HG03025 (cell line): Measurements from ENCODE around the gene DAPK3.
"Not testable (repeated sequence)": the region's sequence is repeated elsewhere in the genome, so short reads cannot be mapped to it uniquely, and the experiment has no call there.

Source experiments
- ATAC-seq: cut with Tn5 transposase; IDR thresholded peaks from one replicate; pipeline ENCODE4 v1.9.1; 2021; ENCODE audit warnings: mild to moderate bottlenecking, moderate library complexity; ENCODE audit not compliant: unreplicated experiment, low FRiP score

DAPK3 gene

GRCh38 chr19:3961007-3961406 is 9.9 kb downstream of the DAPK3 start:
- ATAC-seq, result no peak

GRCh38 chr19:3959766-3960131 is 11.2 kb downstream of the DAPK3 start:
- ATAC-seq, result no peak

- ATAC-seq, result no peak
Measured at GRCh38 chr19:3958836-3959765, 11.8 kb downstream of the DAPK3 start.

DNA sequence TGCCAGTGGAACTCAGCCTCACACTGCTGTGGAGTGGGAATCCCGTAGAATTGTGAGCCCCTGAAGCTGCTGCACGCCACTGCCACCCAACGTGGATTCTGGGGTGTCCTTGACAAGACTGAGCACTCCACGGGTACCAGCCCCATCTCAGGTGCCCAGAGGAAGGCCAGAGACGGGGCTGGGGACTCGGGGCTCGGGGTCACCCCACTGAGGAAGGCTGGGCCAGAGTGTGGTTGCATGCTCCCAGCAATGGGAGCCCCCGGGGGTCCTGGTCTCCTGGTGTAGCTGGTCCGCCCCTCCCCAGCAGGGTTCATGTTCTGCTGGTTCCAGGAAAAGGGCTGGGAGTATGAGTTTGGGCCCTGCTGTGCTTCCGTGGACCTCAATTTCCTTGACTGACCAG is 15.2 kb downstream of the DAPK3 start:
- no peak for ATAC-seq

- not testable (repeated sequence) for ATAC-seq
Measured at GRCh38 chr19:3955276-3955675, 15.6 kb downstream of the DAPK3 start.

GRCh38 chr19:3954107-3954506 is 16.8 kb downstream of the DAPK3 start:
- no peak for ATAC-seq

- not testable (repeated sequence) for ATAC-seq
Measured at GRCh38 chr19:3952755-3953276, 18.1 kb downstream of the DAPK3 start.

DNA sequence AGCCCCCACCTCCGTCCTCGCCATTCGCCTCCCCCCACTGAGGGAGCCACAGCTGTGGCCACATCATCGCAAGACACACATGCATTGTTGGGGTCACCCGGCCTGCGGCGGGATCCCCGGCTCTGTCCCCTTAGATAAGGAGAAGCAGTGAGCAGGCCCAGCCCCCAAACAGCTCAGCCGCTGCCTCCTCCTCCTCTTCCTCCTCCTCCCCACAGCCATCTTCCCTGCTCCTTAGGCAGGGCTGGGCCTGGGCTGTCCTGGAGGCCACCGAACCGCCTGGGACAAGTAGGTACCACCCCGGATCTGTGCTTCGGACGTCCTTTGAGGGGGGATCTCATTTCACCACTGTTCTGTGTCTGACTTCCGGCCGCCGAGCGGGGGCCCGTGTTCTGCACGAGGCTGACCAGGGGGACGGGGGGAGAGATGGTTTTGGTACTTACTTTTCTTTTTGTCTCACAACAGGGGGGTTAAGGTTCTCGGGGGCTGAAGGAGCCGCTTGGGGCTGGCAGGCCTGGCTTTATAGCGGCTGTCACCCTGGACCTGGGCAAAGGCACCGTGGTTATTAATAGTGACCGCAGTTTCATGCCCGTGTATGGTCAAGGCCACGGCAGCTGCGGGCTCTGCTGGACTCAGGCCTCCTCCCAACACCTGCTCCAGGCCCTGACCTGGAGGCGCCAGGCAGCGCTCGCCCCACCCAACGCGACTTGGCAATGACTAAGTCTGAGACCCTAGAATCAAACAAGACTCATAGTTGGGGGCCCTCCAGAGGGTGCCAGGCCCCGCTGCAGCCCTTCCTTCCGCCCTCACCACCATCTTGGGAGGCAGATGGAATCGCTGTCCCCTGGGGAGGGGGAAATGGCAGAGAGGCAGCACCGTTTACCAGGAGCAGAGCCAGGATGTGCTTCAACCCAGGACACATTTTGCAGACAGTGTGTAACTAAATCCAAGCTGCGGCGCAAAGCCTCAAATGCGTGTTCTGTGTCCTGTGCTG is 19.7 kb downstream of the DAPK3 start:
- ATAC-seq, result no peak

GRCh38 chr19:3949997-3950859 is 20.7 kb downstream of the DAPK3 start:
- no peak for ATAC-seq

DNA sequence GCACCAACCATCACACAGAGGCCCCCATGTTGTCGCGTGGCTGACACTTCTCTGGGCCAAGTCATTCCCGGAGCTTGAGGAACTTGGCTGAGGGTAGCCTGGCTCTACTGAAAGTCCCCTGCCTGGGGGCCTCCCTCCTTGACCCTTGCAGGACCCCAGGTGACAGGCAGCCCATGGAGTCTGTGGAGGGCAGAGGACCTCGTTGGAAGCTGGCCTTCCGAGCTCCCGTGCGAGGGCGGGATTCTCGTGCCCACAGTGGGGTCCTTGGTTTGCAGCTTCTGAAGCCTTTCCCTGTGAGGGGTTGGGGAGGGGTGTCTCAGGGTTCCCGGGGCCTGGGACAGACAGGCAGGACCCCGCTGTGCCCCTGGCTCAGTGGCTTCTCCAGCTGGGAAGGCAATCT is 21.6 kb downstream of the DAPK3 start:
- no peak for ATAC-seq

- ATAC-seq, result not testable (repeated sequence)
Measured at GRCh38 chr19:3947316-3947933, 23.5 kb downstream of the DAPK3 start.

- no peak for ATAC-seq
Measured at GRCh38 chr19:3945838-3946237, 25.1 kb downstream of the DAPK3 start.

- no peak for ATAC-seq
Measured at GRCh38 chr19:3944018-3944721, 26.7 kb downstream of the DAPK3 start.

DNA sequence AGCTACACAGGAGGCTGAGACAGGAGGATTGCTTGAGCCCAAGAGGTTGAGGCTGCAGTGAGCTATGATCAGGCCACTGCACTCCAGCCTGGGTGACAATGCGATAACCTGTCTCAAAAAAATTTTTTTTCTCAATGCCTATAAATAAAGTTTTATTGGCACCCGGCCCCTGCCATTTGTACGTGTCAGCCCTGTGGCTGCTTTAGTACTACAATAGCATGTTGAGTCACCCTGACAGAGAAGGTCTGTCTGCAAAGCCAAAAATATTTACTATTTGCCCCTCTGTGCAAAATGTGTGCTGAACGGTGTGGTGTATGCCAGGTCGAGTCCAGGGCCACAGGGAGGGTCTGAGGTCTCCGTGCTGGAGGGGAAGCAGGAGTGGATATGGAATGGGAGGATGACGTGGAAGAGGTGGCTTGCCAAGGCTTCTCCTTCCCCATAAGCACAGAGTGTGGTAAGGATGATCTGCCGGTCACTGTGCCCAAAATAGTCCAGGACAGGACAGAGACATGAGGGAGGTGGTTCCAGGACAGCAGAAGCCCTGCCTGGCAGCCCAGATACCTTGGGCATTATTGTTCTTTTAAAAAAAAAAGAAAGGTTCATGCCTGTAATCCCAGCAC is 28.0 kb downstream of the DAPK3 start:
- no peak for ATAC-seq

- ATAC-seq, result not testable (repeated sequence)
Measured at GRCh38 chr19:3938300-3938950, 32.5 kb downstream of the DAPK3 start.

DNA sequence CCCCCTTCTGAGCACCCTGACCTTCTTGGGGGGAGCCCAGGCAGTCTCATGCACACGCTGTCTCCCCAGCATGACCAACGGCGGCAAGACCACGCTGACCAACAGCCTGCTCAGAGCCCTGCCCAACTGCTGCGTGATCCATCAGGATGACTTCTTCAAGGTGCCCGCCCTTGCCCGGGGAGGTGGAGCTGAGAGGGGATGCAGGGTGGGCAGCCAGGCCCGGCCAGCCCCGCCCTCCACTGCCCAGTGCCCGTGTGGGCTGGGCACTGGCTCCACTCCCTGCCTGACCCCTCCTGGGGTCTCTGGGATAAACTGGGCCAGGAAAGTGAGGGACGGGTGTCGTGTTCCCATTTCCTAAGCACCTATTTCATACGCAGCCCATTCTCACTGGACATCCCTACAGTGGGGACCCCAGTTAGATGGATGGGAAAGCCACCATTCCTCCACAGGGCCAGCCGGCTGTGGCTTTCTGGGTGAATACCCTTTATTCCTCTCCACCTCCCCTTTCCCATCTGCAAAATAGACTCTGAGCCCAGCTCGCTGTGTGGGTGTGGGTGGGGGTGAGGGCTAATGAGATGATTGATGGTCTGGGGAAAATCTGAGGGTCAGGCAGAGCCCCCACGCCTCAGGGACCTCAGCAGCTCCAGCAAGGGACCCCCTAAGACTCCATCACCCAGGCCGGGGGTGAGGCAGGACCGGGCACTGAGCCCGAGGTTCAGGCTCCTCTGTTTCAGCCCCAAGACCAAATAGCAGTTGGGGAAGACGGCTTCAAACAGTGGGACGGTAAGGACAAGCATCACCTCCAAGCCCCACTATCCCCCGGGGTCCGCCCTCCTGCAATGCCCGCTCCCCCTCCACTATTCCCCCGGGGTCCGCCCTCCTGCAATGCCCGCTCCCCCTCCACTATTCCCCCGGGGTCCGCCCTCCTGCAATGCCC is 34.1 kb downstream of the DAPK3 start:
- no peak for ATAC-seq
